Ovary (tissue), 9 donors: ENCODE measurements around the gene SLC2A10. TPM values are rescaled to one million over a fixed set of nuclear protein-coding genes. Genes with fewer than 3 reads are reported as not detected.

Experiments
- DNase-seq, 5 donors: peaks; one replicate each; pipeline ENCODE4 v3.0.0-alpha.2; 2019 to 2020
- H3K27ac ChIP-seq, 2 donors: fragments of 200-600 bp; one replicate each; pipeline versions ENCODE4 v1.5.1 to v1.8.0; 2019 to 2022
- H3K27me3 ChIP-seq: fragments of 200-600 bp; one replicate; pipeline ENCODE4 v1.8.0; 2022
- H3K36me3 ChIP-seq: fragments of 200-600 bp; sonication (generic); one replicate; pipeline ENCODE4 v1.5.1; 2019
- H3K4me1 ChIP-seq: one replicate; pipeline ENCODE4 v1.8.1; 2013; ENCODE audit warnings: mild to moderate bottlenecking, moderate library complexity; ENCODE audit not compliant: insufficient read depth
- H3K4me3 ChIP-seq: fragments of 200-600 bp; sonication (generic); one replicate; pipeline ENCODE4 v1.5.1; 2017
- H3K9me3 ChIP-seq, 2 donors: fragments of 200-600 bp in 1 of 2; sonication (generic) in 1 of 2; one replicate each; pipeline versions ENCODE4 v1.5.1 to v1.8.1; 2013 to 2019; ENCODE audit warnings: mild to moderate bottlenecking in 1 of 2, moderate library complexity in 1 of 2
- CTCF ChIP-seq, 3 donors: fragments of 450-650 bp in 2 of 3; fragments of 200-600 bp in 1 of 3; IDR thresholded peaks; one replicate each; pipeline versions ENCODE4 v1.5.1 to v1.8.0; 2016 to 2022; ENCODE audit warnings: antibody characterized with exemption in 3 of 3, mild to moderate bottlenecking in 1 of 3
- EP300 ChIP-seq: sonication (generic); formaldehyde crosslinking; IDR thresholded peaks from one replicate; pipeline ENCODE4 v1.6.1; 2017; ENCODE audit warnings: antibody characterized with exemption
- POLR2A ChIP-seq: fragments of 450-650 bp; IDR thresholded peaks from one replicate; pipeline ENCODE4 v1.6.1; 2017; ENCODE audit warnings: antibody characterized with exemption, mild to moderate bottlenecking, moderate library complexity
- WGBS, 3 donors: extraction: QIAGEN DNeasy Blood & Tissue Kit in 1 of 3; methylation state at CpG; one replicate each; pipeline versions ENCODE4 v1.1.5 to v1.1.7; 2013 to 2017; 5-methylcytosine and 5-hydroxymethylcytosine counted together
- intact Hi-C, 4 donors: fragments of 100-400 bp; cut with DNase I; formaldehyde crosslinking; loops; one replicate each; pipeline versions ENCODE4 v1.11.0 to v1.15.1; 2022 to 2023
- polyA plus RNA-seq, 2 donors: library from polyadenylated mRNA; stranded (reverse); fragments of 200-250 nt in 1 of 2; fragments of 350-450 nt in 1 of 2; fragmentation: Illumina TruSeq in 1 of 2; extraction: RNeasy Lipid Tissue Mini Kit (QIAGEN cat#74804) in 1 of 2; gene quantifications; one replicate each; pipeline ENCODE4 v1.2.3, GENCODE V29; 2013 to 2014
- total RNA-seq, 7 donors: library from RNA; depleted of rRNA in 2 of 7; stranded (reverse); fragments of >200 nt in 2 of 7; fragmentation: NEBNext Ultra II Directional in 3 of 7; extraction: Animal tissue kit (Norgen Biotek cat#: 25700) in 3 of 7; gene quantifications; one replicate each; pipeline versions ENCODE4 v1.1.0 to v1.2.4, GENCODE V29; 2016 to 2023
- donor health status: DM: no; HTN: no; CAD: no; lungs with moderate emphysema.
- donor health status: DM: no; HTN: no; CAD: no.
- donor health status: Bipolar disorder and iron deficiency.
- donor health status: DM: yes; HTN: yes; CAD: no.
- donor health status: DM: no; HTN: no; CAD: no.
- donor health status: DM: yes; HTN: yes; CAD: no.

SLC2A10 gene
- total and polyA plus RNA-seq, 9 donors: 7.3 to 27.7 (median 15.1) TPM

DNA sequence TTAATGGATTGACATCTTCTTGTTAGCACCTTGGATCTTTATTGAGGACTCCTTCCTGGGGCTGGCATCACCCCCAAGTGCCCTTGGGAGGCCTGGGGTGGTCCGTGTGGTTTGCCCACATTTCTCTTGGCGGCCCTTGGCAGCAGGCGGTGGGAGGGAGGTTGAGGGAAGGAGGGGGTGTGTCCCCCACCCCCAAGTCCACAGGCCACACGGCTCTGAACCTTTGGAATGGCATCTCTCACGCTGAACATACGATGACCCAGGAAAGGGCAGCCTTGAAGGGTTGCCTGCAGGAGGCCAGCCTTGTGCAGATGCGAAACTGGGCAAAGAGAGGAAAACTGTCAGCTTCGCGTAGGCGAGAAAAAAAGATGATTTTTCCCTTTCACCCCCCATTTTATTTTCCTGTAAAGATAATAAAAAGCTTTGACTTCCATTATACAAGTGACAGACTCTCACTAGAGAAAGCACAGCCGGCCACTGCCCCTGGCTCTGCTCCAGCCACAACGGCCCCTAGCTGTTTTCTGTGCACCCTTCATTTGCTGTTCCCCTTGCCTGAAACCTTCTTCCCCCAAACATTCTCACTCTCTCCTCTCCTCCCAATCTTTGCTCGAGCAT, 56.2 kb downstream of the SLC2A10 start:
- no peak overlapping the region for H3K4me3 ChIP-seq
- no peaks in the 10 kb centered on the region for H3K9me3 ChIP-seq
- H3K36me3 ChIP-seq: no peaks in the 10 kb centered on the region
- TF ChIP-seq EP300 (no peak), POLR2A (no peak), CTCF (IDR thresholded peaks at IDR 0.05) (no peak)
- no peaks in the 10 kb centered on the region for H3K27me3 ChIP-seq
- intact Hi-C loops: no loop called here
- H3K27ac ChIP-seq: no peak overlapping the region
- DNase-seq: no peak
- H3K4me1 ChIP-seq: no peaks in the 10 kb centered on the region
- 21 to 29% (median 24%) methylated on average over 13 of the region's 13 CpGs for WGBS, 3 donors

DNA sequence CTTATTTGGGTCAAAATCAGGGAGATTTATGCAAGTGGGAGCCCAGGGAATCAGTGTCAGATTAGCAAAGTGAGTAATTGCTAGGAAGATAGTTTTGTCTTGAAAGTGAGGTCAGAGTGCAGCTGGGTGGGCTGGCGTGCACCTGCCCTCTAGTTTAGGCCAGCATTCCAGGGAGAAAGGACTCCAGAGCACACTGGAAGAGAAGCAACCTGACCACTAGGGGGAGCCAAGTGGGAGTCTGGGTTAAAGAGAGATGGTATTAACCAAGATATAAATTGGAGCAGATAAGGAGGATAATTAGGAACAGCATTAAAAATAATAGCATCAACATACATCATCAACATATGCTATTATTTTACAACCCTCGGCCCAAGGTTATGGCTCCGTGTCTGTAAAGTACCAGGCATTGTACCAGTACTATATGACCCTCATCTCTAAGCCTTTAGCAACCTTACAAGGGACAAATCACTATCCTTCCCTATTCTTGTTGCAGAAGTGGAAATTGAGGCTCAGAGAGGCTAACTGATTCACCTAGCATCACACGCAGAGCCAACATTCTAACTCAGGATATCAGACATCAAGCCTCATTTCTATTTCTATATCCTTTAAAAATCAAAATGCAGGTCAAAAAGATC, 57.8 kb downstream of the SLC2A10 start:
- Histone ChIP-seq H3K27me3 (no peaks in the 10 kb centered on the region), H3K27ac (no peak overlapping the region), H3K9me3 (no peaks in the 10 kb centered on the region), H3K4me1 (no peaks in the 10 kb centered on the region), H3K4me3 (no peak overlapping the region), H3K36me3 (no peaks in the 10 kb centered on the region)
- no peak for TF ChIP-seq POLR2A
- TF ChIP-seq CTCF (IDR thresholded peaks at IDR 0.05): no peak
- no peak for TF ChIP-seq EP300
- 64 to 68% (median 64%) methylated on average over 4 of the region's 4 CpGs for WGBS, 3 donors
- intact Hi-C loops: no loop called here
- DNase-seq: no peak

GRCh38 chr20:46770330-46771194, 61.1 kb downstream of the SLC2A10 start:
- TF ChIP-seq CTCF (IDR thresholded peaks at IDR 0.05): no peak
- no peak for TF ChIP-seq POLR2A
- TF ChIP-seq EP300: no peak
- no peaks in the 10 kb centered on the region for H3K36me3 ChIP-seq
- no peaks in the 10 kb centered on the region for H3K9me3 ChIP-seq
- no peak for DNase-seq
- intact Hi-C loops: no loop called here
- H3K27ac ChIP-seq: no peak overlapping the region
- no peaks in the 10 kb centered on the region for H3K4me1 ChIP-seq
- H3K27me3 ChIP-seq: no peaks in the 10 kb centered on the region
- H3K4me3 ChIP-seq: no peak overlapping the region
- WGBS, 3 donors: 63 to 76% (median 66%) methylated on average over 10 of the region's 10 CpGs

DNA sequence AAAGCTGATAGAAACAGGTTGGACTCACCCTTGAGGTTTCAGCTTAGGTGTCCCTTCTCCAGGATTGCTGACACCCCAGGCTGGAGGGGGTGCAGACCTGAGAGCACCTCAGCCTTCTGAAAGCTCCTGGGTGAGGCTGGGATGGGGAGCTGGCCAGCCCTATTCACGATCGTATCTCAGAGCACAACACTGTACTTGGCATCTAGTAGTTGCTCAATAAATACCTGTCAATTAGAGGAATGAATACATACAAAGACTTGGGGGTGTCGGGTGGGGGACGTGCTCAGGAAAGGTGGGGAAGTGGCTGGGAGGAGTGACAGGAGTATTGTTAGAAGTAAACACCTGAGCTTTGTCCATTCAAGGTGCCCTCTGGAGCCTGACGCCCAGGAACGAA, 61.7 kb downstream of the SLC2A10 start:
- Histone ChIP-seq H3K36me3 (no peaks in the 10 kb centered on the region), H3K4me3 (no peak overlapping the region), H3K27ac (no peak overlapping the region), H3K27me3 (no peaks in the 10 kb centered on the region), H3K4me1 (no peaks in the 10 kb centered on the region), H3K9me3 (no peaks in the 10 kb centered on the region)
- 71 to 83% (median 75%) methylated on average over 6 of the region's 6 CpGs for WGBS, 3 donors
- intact Hi-C loops: no loop called here
- DNase-seq: no peak
- TF ChIP-seq CTCF (IDR thresholded peaks at IDR 0.05): no peak
- TF ChIP-seq EP300: no peak
- TF ChIP-seq POLR2A: no peak
